Activated T-helper 9 cell treated with anti-CD3 and anti-CD28 coated beads, Interleukin-2, amount 50 U/mL, for 16 hours (primary cell): Measurements from ENCODE around the gene BRINP3.

Experiments used
- DNase-seq: peaks from one replicate; pipeline ENCODE4 v3.0.0-alpha.2; 2020; ENCODE audit warnings: low read depth

The BRINP3 gene

DNA sequence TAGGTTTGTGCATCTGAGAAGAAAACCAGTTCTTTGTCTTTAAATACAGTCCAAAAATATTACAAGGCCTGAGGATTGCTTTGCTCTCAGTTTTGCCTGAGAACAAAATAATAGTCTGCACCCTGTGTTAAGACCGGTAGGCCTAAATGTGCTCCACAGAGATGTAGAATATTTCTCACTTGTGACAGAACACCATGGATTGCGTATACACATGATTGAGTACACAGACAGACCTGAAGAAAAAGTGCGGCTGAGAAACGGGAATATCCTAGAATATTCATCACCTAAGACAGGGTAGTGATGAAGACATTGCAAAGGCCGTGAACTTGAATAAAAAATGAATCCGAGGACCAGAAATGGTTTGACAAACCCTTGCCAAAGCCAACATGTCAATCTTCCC, 155.4 kb downstream of the BRINP3 start:
- no peak for DNase-seq

DNA sequence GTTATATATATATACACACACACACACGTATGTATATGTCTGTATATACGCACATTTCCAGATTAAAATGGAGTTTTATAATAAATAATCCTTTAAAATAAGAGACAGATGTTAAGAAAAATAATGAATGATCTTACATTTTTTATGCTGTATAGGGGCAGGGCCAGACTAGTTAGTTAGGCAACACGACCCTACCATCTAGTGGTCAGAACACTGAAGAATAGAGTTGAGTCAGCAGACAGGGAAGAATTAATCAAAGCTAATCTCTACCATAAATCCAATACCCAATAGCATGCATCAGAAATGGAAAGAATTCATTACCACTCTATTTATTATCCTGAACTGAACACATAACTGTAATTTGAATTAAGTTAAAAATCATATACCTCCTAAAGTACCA, 156.7 kb downstream of the BRINP3 start:
- DNase-seq: no peak

DNA sequence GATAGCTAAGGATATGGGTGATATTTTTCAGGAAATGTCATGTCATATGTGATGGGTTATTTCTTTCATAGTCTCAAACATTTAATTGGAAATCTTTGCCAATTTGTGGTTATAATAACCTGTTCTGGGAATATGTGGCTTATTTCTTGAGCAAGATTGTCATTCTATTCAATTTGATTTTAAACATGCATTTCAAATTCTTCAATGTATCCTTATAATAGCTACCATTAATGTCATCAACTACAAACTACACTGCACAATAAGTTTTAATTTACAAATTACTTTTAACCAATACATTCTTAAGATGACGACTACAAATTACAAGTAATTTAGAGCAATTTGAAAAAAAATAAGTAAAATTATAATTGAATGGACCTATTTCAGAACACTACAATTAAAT, 164.9 kb downstream of the BRINP3 start:
- no peak for DNase-seq

DNA sequence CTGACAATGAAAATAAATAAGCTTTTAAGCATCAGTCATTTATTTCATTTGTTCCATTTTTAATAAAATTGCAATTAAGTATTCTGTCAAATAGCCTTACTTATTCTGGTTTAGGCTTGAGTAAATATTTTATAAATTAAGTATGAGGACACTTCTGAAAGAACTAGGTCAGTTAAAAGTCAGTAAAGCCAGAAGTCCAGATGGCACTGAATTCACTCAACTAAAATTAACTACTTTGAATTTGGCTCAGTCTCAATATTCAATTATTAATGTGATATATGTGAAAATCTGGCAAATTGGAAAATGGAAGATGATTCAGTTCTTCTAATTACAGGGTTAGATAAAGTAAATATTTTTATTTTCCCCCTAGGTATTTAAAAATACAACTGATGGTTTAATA, 174.2 kb downstream of the BRINP3 start:
- no peak for DNase-seq

DNA sequence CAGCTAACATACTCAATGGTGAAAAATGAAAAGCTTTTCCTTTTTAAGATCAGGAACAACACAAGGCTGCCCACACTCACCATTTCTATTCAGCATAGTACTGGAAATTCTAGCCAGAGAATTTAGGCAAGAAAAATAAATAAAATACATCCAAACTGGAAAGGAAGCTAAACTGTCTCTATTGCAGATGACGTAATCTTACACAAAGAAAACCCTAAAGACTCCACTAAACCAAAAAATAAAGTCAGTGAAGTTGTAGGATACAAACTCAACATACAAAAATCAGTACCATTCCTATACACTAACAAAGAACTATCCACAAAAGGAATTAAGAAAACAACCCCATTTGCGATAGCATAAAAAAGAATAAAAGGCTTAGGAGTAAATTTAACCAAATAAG, 181.2 kb downstream of the BRINP3 start:
- no peak for DNase-seq

DNA sequence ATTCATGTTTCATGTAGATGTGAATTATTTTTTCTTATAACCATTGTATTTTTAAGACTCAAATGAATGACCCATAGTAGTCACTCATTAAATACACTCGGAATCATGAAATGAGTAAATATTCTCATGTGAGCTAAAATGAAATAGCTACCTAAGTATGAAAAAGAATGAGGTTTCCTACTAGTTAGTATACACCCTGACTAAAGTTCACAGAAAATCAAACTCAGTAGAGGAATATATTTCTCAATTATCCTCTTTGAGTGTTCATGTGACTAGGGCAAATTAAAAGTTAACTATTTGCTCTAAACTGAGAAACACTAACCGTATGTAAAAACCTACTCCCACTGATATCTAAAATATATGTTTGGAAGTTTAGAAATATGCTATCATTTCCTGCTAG, 187.8 kb downstream of the BRINP3 start:
- no peak for DNase-seq

DNA sequence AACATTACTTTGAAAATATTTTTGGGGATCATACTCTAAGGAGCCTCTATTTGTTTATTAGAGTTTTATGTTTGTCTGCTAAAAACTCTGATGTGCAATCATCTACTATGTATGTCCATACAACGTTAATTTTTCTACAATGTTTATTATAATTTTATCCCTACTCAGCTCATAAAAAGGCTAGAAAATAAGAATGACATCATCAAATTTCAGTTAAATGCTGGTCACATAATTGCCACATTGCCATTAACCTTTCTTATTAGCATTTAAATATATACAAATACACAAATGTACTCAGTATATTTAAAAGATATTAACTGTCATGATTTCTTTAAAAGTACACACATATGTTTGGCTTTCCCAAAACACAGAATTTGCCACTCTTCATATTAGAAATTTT, 191.6 kb downstream of the BRINP3 start:
- no peak for DNase-seq

DNA sequence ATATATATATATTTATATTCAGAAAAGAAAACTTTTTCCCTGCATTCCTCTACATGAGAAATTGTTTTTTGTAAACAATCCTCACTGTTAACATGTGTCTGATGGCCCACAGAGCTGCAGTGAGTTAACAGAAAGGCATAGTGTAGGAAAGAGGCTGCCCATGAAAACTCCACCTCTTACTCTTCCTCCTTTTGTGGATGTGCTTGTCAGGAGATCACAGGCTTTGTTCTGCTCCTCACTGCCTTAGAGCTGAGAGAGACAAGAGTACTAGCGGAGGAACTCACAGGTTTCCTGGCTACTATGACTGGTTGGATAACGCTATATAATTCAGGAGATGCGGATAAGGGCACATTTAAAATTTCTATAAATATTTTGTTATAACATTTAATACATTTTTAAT, 200.6 kb downstream of the BRINP3 start:
- no peak for DNase-seq

DNA sequence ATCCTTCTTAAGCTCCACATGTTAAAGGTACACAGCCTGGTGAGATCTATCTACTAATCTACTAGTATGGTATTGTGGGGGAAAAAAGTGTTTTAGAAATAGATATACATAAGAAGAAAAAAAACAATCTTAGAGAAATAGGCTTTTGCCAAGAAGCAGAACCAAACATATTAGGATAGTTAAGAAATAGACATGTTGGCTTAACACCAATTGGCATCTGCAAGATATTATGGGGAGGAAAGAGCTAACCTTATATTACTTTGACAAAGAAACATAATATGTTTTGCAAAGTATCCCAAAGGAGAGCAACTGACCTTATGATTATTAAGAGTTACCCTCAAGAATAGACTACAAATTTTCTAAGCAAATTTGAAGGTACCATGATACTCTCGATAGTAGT, 202.9 kb downstream of the BRINP3 start:
- DNase-seq: no peak

DNA sequence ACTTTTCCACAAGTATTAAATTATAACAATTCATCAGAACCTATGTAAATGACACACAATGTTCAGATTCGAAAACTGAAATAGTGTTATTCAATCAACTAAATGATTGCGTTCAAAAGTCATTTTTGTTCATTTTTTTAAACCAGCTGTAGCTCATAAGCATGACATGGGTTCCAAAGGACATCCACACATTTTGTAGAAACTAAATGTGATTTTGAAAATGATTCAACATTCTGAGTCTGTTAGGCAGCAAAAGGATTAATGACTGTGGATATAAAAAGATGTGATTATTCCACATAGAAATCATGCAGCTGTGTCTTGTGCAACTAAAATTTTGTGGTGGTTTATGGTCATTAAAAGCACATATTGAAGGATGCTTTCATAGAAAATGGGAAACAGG, 204.5 kb downstream of the BRINP3 start:
- no peak for DNase-seq

DNA sequence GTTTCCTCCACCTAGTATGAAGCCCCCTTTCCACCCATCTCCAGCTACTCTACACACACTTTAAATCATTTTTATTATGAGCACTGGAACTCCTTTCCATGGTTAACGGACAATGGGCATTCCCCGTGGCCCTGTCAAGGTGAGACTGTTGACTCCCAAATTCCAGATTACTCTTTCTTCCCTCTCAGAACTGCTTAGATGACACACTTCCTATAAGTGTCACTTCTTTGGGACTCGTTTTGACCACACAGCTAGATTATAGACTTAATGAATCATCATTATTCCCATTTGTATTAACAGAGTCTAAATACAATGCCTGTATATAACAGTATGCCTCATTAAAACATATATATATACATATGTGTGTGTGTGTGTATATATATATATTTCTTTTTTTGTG, 215.1 kb downstream of the BRINP3 start:
- DNase-seq: no peak

DNA sequence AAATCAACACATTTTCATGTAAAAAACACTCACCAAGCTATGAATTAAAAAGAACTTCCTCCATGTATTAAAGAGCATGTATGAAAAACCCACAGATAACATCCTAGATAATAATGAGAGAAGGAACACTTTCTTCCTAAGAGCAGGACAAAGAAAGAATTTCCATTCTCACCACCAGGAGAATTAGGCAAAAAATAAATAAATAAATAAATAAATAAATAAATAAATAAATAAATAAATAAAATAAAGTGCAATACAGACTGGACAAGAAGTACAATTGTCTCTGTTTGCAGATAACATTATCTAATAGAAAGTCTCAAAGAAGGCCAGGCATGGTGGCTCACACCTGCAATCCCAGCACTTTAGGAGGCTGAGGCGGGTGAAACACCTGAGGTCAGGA, 218.2 kb downstream of the BRINP3 start:
- DNase-seq: no peak

DNA sequence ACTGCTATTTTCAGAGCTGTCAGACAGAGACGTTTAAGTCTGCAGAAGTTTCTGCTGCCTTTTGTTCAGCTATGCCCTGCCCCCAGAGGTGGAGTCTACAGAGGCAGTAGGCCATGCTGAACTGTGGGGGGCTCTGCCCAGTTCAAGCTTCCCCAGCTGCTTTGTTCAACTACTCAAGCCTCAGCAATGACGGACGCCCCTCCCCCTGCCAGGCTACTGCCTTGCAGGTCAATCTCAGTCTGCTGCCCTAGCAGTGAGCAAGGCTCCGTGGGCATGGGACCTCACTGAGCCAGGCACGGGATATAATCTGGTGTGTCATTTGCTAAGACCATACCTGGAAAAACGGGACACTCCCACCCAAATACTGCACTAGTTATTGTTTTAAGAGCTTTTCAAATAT, 219.7 kb downstream of the BRINP3 start:
- DNase-seq: no peak

DNA sequence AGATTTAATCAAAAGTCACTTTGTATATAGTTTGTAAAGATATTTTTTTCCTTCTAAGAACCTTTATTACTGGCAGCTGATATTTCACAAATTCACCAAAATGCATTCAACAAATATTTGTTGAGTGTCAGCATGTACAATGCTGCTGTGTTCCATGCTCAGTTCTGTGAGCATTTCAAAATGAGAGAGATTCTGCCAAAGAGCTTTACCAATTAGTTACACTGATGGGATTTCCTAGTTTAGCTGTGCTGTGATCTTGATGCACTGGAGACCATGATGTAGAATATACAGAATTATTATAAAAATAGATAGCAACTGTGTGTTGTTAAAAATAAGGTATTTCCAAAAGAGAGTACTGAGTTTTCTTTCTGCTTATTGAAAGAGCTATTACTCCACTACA, 225.6 kb downstream of the BRINP3 start:
- DNase-seq: no peak

DNA sequence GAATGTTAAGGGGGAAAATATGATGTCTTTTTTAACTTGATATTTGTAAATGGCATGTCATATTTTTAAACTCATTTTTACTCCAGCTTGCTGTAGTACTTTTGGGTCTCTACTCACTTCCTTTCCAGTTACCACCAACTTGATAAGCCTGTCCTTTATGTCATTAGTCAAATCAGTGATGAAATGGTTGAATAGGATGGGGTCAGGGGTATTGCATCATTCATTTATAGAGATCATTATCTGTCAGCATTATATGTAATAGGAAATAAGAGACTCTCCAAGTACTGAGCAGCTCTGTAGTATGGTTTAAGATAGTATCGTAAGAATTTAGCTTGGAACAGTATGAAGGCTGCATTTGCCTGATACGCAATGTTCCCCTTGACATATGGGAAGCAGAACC, 227.3 kb downstream of the BRINP3 start:
- no peak for DNase-seq

DNA sequence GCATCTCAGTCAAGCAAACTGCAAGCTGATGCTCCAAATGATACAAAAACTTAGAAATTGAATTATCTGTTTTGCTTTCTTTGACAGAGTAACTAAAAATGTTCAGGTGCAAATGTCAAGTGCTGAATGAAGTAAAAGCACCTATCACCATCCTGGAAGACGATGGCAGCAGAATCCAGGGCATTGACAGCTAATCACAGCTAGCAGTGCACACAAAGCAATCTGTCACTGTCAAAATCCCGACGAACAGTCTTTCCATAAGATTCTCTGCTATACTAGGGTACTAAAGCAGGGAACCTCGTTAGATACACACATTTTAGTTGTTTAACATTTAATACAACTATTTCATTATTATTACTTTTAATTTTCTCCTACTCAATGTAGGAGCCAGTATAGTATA, 233.3 kb downstream of the BRINP3 start:
- DNase-seq: no peak

DNA sequence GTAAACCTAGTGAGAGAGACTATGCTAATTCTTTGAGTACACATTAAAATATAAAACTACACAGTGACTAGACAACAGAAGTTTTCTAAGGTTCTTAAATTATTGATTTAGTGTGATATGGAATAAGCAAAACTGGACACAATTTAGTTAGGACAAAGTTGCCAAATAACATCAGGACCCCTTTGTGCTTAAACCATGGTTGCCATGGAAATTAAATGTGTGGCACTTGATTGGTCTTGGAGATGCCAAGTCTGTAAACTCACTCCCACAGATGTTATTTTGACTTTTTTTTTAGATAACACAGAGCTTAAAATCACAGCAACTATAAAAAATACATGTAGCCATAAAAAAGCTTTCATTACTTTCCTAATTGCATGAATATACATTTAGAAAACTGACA, 234.6 kb downstream of the BRINP3 start:
- no peak for DNase-seq

DNA sequence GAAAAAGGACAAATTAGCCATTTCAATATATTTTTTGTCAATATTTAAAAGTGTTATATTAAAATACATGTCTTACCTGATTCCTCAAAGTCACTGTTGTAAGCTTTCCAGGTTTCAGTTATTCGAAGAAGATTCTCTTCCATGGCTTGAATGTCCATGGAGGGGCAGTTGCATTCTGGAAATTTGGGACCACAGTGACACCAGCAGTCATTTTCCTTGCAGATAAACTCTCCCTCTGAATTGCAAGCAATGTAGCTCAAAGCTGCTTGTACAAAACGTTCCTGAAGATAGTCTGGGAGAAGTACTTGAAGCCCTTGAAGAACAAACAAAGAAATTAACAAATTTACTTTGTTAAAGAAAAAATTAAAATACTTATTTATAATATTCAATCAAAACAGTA, 251.7 kb downstream of the BRINP3 start:
- no peak for DNase-seq

DNA sequence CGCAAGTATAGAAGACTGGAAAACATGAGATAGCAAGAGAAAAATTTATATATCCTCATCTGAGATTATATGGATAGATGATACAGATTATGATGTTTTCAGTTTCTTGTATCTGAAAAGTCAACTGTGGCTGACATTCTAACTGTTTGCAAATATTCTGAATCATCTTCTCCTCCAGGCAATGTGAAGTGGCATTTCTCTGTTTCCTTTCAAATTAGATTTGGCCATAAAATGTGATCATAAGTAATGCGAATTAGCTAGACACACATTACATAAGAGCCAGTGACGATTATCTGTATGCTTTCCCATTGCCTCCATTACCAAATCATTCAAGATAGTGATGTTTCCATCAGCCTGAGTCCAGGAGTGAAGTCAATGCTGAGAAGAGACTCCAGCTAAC, 265.2 kb downstream of the BRINP3 start:
- DNase-seq: no peak

DNA sequence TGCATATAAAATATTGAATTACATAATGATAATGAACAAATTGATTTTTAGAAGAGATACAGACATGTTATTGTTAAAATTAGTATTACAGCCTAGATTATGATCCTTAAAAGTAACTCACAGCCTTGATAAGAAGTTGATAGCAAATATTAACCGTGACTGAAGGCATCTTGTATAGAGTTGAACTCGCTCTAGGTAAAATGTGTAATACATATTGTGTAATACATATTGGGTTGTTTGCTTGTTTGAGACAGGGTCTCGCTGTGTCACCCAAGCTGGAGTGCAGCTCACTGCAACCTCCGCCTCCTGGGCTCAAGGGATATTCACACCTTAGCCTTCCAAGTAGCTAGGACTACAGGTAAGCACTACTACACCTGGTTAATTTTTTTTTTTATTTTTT, 269.9 kb downstream of the BRINP3 start:
- no peak for DNase-seq

DNA sequence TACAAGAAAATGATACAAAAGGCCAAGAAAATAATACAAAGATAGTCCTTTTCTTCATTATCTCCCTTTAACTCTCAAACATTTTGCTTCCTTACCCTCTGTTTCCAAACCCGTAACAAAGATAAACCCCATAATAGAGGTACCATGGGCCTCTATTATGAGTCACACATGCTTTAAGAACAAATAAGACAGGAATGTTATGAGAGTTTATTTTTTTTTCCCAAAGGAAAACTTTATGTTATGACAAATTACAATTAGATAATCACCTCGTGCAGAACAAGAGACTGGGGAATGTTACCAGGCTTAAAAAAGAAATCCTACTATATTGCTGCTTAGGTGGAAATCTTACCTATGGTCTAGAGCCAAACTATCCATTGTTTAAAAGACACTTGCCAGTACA, 272.0 kb downstream of the BRINP3 start:
- DNase-seq: no peak

DNA sequence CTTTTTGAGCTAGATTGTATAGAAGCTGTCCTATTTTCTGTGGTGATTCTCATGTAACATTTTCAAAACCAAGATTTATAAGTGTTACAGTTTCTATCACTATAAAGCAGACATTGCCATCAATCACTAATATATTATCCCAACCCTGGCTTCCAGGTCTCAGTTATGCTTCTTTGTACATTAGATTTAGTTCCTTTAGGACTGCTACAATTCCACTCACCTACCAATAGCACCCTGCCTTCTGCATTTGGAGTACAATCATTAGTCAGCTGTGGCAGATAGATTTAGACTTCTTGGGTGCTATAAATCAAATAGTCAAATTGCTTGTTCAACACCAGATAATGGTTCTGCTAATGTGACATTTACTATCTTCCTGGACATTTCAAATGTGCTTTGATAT, 281.6 kb downstream of the BRINP3 start:
- no peak for DNase-seq

DNA sequence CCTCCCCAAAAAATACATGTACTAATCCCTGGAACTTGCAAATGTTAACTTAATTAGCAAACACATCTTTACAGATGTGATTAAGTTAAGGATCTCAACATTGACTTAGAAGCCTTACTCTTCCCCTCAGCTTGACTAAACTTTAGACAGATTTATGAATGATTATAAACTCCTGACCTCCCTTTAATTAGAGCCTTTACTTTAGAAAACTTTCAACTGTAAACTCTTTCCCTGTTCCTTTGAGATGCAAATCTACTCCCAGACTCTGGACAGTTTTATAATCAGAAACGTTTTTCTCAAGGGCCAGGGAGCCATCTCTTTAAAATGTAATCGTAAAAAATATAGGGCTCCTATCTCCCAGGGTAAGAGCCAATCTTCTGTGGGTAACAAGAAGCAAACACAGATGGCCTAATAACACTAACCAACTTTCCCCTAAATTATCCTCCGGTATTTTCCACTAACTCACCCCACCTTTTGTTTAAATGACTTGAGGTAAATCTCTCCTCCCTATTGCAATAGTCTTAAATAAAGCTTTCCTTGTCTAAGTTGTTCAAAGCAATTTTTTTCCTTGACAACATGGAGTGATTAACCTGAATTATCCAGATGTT, 284.1 kb downstream of the BRINP3 start:
- no peak for DNase-seq

DNA sequence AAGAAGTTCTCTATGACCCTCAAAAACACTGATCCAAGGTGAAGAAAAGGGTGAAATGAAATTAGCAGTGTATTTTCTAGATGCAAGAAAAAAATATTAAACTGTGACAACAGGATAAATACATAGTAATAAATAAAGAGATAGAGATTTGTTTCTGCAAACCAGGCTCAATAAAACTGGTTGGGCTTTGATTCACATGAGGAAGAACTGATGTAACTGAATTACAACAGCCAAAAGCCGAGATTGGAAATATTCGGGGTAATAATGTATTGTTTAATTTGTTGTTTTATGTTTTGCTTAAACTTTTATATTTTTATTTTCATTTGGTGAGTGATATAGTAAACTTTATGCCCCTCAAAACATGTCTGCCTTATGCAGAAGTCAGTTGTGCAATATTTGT, 285.0 kb downstream of the BRINP3 start:
- DNase-seq: no peak

DNA sequence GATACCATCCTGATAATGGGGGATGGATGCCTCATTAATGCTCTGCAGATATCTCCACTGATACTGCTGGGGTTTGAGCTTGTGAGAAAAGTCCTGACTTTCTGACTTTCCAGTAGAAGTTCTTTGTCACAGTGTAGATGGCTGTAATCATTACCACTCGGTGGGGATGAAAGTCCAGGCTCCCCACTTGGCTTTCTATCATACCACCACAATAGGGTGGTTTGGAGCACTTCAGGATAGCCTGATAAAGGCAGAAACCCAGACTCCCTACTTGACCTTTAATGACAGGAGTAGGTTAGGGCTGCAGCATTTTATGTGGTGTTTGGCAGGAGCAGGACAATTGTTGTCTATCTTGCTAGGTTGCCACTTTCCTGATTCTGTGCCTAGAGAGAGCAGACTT, 294.1 kb downstream of the BRINP3 start:
- no peak for DNase-seq
